BJ (cell line): ENCODE results near the gene MLN. TPM values are rescaled to one million over a fixed set of nuclear protein-coding genes. Genes with fewer than 3 reads are reported as not detected.

Source experiments
- CTCF ChIA-PET: fragments of 350-600 bp; formaldehyde crosslinking; extraction: SDS; loops from one replicate; lab custom pipeline; 2021; ENCODE audit warnings: antibody characterized with exemption, inconsistent platforms; lab: Yijun Ruan, JAX
- POLR2A ChIA-PET: fragments of 300-600 bp; sonication (Branson Sonifier 250); formaldehyde crosslinking; extraction: SDS; loops from one replicate; lab custom pipeline; 2021; ENCODE audit warnings: antibody characterized with exemption; lab: Charles Lee
- DNase-seq: peaks from one replicate; pipeline ENCODE4 v3.0.0-alpha.2; 2011; ENCODE audit warnings: low read depth
- H3K27me3 ChIP-seq: 2 replicates; pipeline ENCODE4 v1.6.0; 2011; ENCODE audit warnings: low read length; ENCODE audit not compliant: control insufficient read depth, insufficient read depth
- H3K36me3 ChIP-seq: 2 replicates; pipeline ENCODE4 v1.5.1; 2011; ENCODE audit warnings: low read length; ENCODE audit not compliant: control insufficient read depth, insufficient read depth
- H3K4me3 ChIP-seq: 2 replicates; pipeline ENCODE4 v1.5.1; 2011; ENCODE audit warnings: low read depth, mild to moderate bottlenecking, control low read depth, low read length
- polyA minus RNA-seq: library from RNA; depleted of rRNA, polyadenylated mRNA; stranded (reverse); fragments of >200 nt; gene quantifications from 2 replicates; pipeline ENCODE4 v1.2.3, GENCODE V29; 2011; rRNA and poly(A)+ RNA removed
- polyA plus RNA-seq: library from polyadenylated mRNA; depleted of rRNA; stranded (reverse); fragments of >200 nt; gene quantifications from 2 replicates; pipeline ENCODE4 v1.2.3, GENCODE V29; 2011; rRNA removed
- TF ChIP-seq, protein P1 (sequence below): IDR thresholded peaks from 2 replicates; pipeline ENCODE4 v1.5.1; 2011; ENCODE audit warnings: low read depth, mild to moderate bottlenecking, control low read depth, inconsistent platforms, low read length, moderate library complexity; ENCODE audit not compliant: insufficient read depth

The MLN gene, protein sequence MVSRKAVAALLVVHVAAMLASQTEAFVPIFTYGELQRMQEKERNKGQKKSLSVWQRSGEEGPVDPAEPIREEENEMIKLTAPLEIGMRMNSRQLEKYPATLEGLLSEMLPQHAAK
- not detected in 2 replicates for polyA plus RNA-seq
- polyA minus RNA-seq, result not detected in 2 replicates

DNA sequence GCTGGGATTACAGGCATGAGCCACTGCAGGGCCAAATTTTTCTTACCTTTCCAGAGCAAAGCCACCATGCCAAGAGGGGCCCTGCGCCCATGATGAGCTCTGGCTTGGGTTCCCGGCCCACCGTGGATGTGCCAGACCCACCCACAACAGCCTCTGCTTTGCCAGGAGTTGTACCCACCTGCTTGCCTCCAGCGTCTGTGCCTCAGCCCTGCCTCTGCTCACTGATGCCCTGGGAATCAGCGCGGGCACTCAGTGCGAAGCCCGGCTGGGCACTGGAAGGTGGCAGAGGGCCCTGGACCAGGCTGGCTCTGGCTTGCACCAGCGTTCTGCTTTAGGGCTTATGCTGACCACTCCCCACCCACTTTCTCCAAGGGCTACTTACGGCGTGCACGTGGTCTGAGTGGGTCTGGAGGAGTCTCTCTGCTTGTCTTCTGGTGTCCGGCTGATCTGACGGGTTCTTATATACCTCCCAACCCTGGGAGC lies at the start of gene MLN:
Gene MLN, minus strand, starts transcription at position 433 of the 483 bp plus-strand sequence. CDS start 2,840 bp downstream, outside the sequence.
- ChIA-PET CTCF (no interaction called here), POLR2A (no interaction called here)
- Histone ChIP-seq H3K27me3 (peaks cover 29% of the 10 kb centered on the region), H3K36me3 (no peaks in the 10 kb centered on the region), H3K4me3 (no peak within 1 kb of the TSS)
- no peak for DNase-seq
- TF ChIP-seq, protein P1, sequence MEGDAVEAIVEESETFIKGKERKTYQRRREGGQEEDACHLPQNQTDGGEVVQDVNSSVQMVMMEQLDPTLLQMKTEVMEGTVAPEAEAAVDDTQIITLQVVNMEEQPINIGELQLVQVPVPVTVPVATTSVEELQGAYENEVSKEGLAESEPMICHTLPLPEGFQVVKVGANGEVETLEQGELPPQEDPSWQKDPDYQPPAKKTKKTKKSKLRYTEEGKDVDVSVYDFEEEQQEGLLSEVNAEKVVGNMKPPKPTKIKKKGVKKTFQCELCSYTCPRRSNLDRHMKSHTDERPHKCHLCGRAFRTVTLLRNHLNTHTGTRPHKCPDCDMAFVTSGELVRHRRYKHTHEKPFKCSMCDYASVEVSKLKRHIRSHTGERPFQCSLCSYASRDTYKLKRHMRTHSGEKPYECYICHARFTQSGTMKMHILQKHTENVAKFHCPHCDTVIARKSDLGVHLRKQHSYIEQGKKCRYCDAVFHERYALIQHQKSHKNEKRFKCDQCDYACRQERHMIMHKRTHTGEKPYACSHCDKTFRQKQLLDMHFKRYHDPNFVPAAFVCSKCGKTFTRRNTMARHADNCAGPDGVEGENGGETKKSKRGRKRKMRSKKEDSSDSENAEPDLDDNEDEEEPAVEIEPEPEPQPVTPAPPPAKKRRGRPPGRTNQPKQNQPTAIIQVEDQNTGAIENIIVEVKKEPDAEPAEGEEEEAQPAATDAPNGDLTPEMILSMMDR, result no peak

DNA sequence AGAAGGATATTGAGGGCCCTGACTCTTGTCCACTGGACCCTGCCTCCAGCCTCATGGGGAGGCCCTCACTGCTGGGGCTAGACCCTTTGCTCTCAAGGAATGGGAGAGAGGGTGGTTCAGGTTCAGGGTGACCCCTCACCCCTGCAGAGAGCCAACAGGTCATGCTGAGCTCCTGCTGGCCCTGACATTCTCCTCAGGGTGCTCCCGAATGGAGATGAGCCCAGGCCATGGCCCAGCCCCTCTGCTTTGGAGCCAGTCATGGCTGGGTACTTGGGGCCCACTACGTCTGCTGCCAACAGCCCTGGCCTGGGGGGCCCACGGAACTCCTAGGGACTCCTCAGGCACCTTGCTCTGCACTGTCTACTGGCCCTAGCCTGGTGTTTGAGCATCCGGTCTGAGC lies 49.2 kb upstream of the MLN start:
- Histone ChIP-seq H3K4me3 (no peak overlapping the region), H3K27me3 (no peaks in the 10 kb centered on the region; the same call in 1 of the 2 replicates), H3K36me3 (no peaks in the 10 kb centered on the region)
- TF ChIP-seq, protein P1, result no peak
- ChIA-PET POLR2A (no interaction called here), CTCF (interaction anchor here (1.0 to 2.3 kb wide), 4 partner anchors 8 to 302 kb away, joined by 4 to 5 read pairs (median 4); no protein-coding TSS in a partner anchor)
- no peak for DNase-seq

DNA sequence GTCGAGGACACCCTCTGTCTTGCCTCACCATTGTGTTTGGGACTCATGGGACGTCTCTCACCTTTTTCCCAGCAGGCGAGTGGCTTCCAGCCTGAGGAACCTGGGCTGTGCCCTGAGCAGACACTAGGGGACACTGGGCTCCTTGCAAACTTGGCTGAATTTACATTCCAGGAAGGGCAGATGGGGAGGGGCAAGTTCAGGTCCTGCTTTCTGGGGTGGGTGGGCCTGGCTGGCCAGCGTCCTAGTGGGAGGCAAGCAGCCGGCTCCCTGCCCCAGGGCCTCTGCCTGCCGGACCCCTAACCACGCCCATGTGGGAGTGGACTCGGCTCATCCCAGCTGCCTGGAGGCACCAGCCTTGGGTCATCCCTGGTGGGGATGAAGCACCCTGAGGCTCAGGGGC lies 48.2 kb upstream of the MLN start:
- ChIA-PET CTCF (interaction anchor here (0.6 to 2.4 kb wide), 8 partner anchors 9 to 303 kb away, joined by 3 to 15 read pairs (median 4); no protein-coding TSS in a partner anchor), POLR2A (no interaction called here)
- Histone ChIP-seq H3K36me3 (no peaks in the 10 kb centered on the region), H3K27me3 (no peaks in the 10 kb centered on the region; the same call in 1 of the 2 replicates), H3K4me3 (no peak overlapping the region)
- DNase-seq, result no peak
- TF ChIP-seq, protein P1, result peak; percentile 67

DNA sequence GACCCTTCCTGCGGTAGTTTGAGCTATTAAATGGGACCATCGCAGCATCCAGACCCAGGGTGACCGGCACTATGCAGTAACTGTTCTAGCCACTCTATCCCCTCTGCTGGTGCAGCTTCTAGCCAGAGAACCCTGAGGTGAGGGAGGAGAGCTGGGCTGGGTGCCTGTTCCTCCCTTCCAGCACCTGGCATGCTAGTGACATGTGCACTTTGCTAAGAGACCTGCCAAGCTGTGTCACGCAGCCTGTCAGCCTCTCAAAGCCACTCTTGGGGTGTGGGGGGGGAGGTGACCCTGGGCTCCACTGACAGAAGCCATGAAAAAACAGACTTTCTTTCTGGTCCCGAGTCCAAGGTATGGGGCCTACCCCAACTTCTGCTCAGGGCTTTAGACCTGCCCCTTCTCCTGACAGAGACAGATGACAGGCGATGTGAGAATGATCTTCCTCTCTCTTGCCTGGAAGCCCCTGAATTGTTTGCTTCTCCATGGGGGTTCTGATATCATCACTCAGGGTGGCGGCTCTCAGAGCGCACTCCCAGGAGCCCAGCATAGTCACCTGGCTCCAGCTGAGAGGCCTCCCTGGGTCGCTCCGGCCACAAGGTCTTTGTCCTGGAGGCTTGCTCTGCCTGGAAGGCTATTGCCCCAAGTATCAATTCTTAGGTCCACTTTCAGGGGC lies 47.2 kb upstream of the MLN start:
- TF ChIP-seq, protein P1, result no peak
- ChIA-PET POLR2A (no interaction called here), CTCF (interaction anchor here (0.6 to 3.5 kb wide), 8 partner anchors 8 to 304 kb away, joined by 3 to 16 read pairs (median 4); no protein-coding TSS in a partner anchor)
- Histone ChIP-seq H3K36me3 (no peaks in the 10 kb centered on the region), H3K27me3 (no peaks in the 10 kb centered on the region; the same call in 1 of the 2 replicates), H3K4me3 (no peak overlapping the region)
- no peak for DNase-seq

DNA sequence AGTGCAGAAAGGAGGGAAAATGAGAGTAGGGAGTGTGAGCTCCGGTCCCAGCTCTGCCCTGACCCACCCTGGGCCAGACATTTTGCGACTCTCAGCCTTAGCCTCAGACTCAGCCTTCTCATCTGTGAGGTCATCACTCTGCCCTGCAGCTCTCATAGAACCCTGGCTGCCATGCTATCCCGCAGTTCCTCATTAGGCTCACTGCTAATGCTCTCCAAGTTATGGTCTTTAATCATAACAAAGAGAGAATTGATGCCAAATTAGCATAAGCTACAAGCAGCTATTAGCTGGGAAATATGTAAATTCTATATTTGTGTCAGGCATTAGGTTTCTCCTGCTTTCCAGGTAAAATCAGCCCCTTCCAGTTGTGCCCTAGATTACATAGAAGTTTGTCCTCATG lies 46.5 kb upstream of the MLN start:
- TF ChIP-seq, protein P1, result no peak
- no peaks in the 10 kb centered on the region for H3K36me3 ChIP-seq
- H3K27me3 ChIP-seq, result no peaks in the 10 kb centered on the region; the same call in 1 of the 2 replicates
- CTCF ChIA-PET, result interaction anchor here (1.4 to 3.5 kb wide), 4 partner anchors 10 to 177 kb away, joined by 3 to 16 read pairs (median 10); no protein-coding TSS in a partner anchor
- no peak for DNase-seq
- no peak overlapping the region for H3K4me3 ChIP-seq
- POLR2A ChIA-PET, result no interaction called here
